Brain pericyte (primary cell): Measurements from ENCODE around the gene EEF1A1.

Source experiments
- DNase-seq: peaks from one replicate; pipeline ENCODE4 v3.0.0-alpha.2; 2012; ENCODE audit warnings: low read depth, low spot score

The EEF1A1 gene

DNA sequence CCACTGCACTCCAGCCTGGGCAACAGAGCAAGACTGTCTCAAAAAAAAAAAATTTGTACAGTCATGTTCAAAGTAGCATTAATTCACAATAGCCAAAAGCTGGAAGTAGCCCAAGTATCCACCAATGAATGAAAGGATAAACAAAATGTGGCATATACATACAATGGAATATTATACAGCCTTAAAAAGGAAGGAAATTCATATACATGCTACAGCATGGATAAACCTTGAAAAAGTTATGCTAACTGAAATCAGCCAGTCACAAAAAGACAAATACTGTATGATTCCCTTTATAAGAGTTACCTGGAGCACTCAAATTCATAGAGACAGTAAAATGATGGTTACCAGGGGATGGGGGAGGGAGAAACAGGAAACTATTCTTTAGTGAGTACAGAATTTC lies 15.7 kb downstream of the EEF1A1 start:
- DNase-seq, result no peak

DNA sequence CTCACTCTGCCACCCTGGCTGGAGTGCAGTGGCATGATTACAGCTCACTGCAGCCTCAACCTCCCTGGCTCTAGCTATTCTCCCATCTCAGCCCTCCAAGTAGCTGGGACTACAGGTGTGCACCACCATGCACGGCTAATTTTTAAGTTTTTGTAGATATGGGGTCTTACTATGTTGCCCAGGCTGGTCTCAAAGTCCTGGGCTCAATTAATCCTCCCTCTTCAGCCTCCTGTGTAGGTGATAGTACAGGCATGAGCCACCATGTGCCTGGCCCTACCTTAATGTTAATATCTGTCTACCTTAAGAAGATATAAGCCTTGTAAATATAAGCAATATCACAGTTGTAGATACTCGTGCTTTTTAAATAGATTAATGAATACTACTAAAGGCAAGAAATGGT lies 16.7 kb downstream of the EEF1A1 start:
- no peak for DNase-seq

DNA sequence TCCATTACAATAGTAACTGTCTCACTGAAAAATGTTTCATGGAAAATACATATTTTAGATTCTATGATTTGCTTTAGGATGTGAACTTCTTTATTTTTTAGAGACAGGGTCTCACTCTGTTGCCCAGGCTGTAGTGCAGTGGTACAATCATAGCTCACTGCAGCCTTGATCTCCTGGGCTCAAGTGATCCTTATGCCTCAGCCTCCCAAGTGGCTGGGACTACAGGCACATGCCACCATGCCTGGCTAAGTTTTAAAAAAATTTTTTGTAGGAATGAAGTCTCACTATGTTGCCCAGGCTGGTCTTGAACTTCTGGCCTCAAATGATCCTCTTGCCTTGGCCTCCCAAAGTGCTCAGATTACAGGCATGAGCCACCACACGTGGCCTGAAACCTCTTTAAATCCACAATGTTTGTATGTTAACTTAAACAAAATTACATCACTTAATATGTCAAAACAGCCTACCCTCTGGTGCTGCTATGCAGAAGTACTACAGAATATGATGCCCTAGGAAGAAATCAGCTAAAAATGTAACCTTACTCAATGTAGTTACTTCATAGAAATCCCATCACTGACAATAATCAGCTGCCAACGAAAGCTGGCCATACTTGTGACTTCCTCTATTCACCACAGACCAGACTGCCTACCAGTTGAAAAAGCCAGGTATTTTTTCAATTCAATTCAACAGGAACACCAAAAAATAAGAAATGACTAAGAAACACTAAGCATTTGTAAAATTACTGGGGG lies 17.6 kb downstream of the EEF1A1 start:
- no peak for DNase-seq

DNA sequence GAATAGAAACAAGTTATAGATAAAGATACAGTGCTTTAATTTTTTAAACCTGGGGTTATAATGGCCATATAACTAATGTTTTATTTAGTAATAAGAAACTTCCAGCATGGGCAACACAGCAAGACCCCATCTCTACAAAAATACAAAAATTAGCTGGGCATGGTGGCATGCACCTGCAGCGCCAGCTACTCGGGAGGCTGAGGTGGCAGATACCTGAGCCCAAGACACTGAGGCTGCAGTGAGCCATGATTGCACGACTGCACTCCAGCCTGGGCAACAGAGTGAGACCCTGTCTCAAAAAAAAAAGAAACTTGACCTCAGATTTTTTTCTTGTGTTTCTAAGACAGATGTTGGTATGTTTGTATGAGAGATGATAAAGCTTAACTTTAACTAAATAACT lies 22.9 kb downstream of the EEF1A1 start:
- DNase-seq, result no peak

DNA sequence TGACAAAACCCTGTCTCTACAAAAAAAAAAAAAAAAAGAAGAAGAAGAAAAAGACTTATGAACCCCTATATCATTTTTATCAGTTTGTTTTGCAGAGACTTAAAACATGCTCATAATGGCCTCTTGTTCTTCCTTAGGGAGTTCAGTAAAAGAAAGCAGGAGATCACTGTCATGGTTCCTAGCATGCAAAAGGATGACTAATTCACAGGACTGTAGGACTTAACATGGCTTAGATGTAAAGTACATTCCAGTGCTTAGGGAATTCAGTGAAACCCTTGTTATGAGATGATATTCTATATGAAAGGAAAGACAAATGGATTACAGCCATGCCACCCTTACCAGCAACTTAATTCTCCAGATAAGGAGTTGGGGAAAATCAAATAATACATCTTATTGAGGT lies 29.5 kb downstream of the EEF1A1 start:
- no peak for DNase-seq

DNA sequence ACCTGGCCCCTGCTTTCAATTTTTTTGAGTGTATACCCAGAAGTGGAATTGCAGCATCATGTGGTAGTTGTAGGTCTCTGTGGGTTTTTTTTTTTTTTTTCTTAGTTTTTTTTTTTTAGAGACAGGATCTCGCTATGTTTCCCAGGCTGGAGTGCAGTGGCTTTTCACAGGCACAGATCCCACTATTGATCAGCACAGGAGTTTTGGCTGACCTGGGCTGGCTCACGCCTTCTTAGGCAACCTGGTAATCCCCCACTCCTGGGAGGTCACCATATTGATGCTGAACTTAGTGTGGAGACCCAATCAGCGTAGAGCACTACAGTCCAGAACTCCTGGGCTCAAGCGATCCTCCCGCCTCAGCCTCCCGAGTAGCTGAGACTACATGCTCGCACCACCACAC lies 33.4 kb downstream of the EEF1A1 start:
- DNase-seq, result no peak

DNA sequence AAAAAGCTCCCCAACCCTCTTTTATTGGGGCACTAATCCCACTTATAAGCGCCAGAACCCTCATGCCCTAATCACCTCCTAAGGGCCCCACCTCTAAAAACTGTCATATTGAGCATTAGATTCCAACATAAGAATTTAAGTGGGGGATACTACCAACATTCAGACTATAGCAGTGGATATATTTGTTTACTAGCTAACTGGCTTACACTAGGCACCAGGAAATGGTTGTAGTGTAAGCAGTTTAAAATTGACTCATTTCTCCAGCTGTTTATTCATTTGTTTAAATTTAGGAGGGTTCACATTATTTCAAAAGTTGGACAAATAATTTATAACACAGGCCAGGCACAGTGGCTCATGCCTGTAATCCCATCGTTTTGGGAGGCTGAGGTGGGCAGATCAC lies 36.4 kb downstream of the EEF1A1 start:
- DNase-seq, result no peak

DNA sequence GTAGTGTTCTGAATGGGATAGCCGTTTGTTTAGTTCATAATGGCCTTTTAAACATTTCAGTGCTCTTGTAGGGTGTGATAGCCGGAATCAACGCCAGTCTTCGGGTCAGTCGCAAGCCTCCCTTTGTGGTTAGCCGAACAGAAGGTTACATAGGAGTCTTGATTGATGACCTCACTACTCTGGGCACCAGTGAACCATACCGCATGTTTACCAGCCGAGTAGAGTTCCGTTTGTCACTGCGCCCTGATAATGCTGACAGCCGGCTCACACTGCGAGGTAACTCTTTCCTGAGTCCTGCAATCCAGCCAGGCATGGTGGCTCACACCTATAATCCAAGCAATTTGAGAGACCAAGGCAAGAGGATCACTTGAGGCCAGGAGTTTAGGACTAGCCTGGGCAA lies 38.9 kb downstream of the EEF1A1 start:
- no peak for DNase-seq

DNA sequence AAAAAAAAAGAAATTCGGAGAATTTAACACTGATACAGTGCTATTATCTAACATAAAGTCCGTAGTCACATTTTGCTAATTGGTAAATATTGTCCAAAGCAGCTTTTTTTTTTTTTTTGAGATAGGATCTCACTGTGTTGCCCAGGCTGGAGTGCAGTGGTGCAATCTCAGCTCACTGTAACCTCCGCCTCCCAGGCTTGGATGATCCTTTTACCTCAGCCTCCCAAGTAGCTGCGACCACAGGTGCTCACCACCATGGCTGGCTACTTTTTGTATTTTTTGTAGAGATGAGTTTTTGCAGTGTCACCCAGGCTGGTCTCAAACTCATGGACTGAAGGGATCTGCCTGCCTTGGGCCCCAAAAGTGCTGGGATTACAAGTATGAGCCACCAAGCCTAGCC lies 43.4 kb downstream of the EEF1A1 start:
- DNase-seq, result no peak

DNA sequence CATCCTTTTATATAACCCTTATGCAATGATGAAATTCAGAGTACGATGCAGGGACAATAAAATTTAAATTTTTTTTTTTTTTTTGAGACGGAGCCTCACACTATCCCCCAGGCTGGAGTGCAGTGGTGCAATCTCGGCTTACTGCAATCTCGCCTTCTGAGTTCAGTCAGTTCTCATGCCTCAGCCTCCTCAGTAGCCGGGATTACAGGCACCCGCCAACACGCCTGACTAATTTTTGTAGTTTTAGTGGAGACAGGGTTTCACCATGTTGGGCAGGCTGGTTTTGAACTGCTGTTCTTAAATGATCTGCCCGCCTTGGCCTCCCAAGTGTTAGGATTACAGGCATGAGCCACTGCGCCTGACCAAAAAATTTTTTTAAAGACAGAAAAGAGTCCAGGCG lies 44.1 kb downstream of the EEF1A1 start:
- no peak for DNase-seq

DNA sequence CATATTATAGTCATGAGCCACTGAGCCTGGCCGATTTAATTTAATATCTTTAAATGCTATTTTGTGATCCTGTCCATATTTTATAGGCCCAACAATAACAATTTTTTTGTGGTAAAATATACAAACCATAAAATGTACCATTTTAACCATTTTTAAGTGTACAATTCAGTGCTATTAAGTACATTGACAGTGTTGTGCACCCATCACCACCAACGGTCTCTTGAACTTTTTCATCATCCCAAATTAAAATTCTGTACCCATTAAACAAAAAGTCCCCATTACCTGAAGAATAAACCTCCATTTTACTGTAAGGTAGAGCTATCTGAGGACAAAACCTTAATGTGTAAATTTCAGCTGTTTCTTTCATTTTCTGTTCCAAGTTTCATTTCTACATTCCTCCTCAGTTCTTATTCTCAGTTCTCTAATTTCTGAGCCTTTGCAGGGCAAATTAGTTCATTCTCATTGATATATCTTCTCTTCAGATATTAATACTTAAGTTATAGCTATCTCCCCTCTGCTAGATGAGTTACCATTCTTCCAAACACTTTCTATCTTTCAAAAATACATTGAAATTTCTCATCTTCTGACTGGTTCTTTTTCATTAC lies 49.0 kb downstream of the EEF1A1 start:
- no peak for DNase-seq
